GM12892 (cell line): ENCODE data around the gene TMEM18.

Source experiments
- POLR2A ChIP-seq: IDR thresholded peaks from 2 replicates; pipeline ENCODE4 v1.6.1; 2011; ENCODE audit warnings: low read depth, low read length, control low read depth
- POLR2AphosphoS5 ChIP-seq: IDR thresholded peaks from 2 replicates; pipeline ENCODE4 v1.6.1; 2011; ENCODE audit warnings: low read depth, low read length, control low read depth
- TAF1 ChIP-seq: IDR thresholded peaks from 2 replicates; pipeline ENCODE4 v1.6.1; 2011; ENCODE audit warnings: low read depth, mild to moderate bottlenecking, control low read depth, low read length, borderline replicate concordance

DNA sequence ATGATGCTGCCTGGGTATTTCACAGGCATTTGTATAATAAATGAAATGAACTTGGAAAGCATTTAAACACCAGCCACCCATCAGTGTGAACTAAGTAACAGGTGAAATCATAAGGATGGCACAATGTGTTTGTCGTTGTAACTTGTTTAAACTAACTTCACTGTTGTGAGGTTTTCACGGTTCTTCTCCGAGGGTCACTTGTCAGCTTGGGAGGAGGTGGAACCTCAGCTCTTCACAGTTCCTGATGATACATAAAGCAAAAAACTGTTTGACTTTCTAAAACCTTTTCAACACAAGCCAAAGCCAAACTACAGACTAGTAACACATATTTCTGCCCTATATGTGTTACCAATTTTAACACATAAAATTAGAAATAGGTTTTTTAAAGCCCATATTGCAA is 13.1 kb downstream of the TMEM18 start:
- TF ChIP-seq TAF1 (no peak), POLR2A (no peak), POLR2AphosphoS5 (no peak)
